Measurements from ENCODE around the gene PPP2R5C.
"Not testable (repeated sequence)": the region's sequence is repeated elsewhere in the genome, so short reads cannot be mapped to it uniquely, and the experiment has no call there.

Gene PPP2R5C

GRCh38 chr14:101966742-101967141 is 205.2 kb downstream of the PPP2R5C start:
- no peak for DNase-seq (ENCODE audit: low spot score)

- no peak for DNase-seq (ENCODE audit: low spot score)
Observed at GRCh38 chr14:101968186-101968585, 206.7 kb downstream of the PPP2R5C start.

- DNase-seq (ENCODE audit: low spot score): no peak
Observed at GRCh38 chr14:101969481-101969880, 208.0 kb downstream of the PPP2R5C start.

- no peak for DNase-seq (ENCODE audit: low spot score)
Observed at GRCh38 chr14:101970830-101971400, 209.4 kb downstream of the PPP2R5C start.

GRCh38 chr14:101971458-101971857 is 209.9 kb downstream of the PPP2R5C start:
- DNase-seq (ENCODE audit: low spot score): not testable (repeated sequence)

- DNase-seq (ENCODE audit: low spot score): no peak
Observed at GRCh38 chr14:101972126-101972866, 210.8 kb downstream of the PPP2R5C start.

- no peak for DNase-seq (ENCODE audit: low spot score)
Observed at GRCh38 chr14:101973356-101973755, 211.8 kb downstream of the PPP2R5C start.

GRCh38 chr14:101975231-101975630 is 213.7 kb downstream of the PPP2R5C start:
- DNase-seq (ENCODE audit: low spot score): no peak

All from CD4-positive, alpha-beta T cell treated with Interleukin-15 for 4 hours (primary cell).